Dedifferentiated amniotic fluid mesenchymal stem cell (primary cell): ENCODE measurements around the gene ABL1.

ENCODE experiments used
- DNase-seq: peaks from one replicate; pipeline ENCODE4 v3.0.0-alpha.2; 2016; ENCODE audit errors: extremely low spot score

Gene ABL1

DNA sequence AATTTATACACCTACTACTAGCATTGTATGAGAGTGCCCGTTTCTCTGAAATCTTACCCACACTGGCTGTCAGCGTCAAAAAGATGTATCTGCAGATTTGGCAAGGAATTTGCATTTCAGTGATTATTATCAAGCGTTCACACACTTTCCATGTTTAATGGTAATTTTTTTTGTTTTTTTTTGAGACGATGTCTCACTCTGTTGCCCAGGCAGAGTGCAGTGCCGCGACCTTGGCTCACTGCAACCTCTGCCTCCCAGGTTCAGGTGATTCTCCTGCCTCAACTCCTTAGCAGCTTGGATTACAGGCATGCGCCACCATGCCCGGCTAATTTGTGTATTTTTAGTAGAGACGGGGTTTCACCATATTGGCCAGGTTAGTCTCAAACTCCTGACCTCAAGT lies 14.3 kb downstream of the ABL1 start:
- no peak for DNase-seq

- no peak for DNase-seq
These were observed 17.7 kb downstream of the ABL1 start for GRCh38 chr9:130852801-130853200.

DNA sequence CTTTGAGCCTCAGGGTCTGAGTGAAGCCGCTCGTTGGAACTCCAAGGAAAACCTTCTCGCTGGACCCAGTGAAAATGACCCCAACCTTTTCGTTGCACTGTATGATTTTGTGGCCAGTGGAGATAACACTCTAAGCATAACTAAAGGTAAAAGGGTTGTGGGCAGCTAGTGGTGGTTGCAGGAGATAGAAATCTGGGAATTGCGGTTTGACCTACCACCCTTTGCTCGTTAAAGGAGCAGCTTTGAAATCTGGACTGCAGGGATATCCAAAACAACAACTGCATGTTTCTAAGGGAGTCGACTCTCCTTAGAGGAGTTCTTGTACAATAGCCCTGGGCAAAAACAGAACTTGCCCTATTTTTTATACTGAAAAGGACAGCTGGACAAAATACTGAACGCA lies 19.0 kb downstream of the ABL1 start:
- no peak for DNase-seq

DNA sequence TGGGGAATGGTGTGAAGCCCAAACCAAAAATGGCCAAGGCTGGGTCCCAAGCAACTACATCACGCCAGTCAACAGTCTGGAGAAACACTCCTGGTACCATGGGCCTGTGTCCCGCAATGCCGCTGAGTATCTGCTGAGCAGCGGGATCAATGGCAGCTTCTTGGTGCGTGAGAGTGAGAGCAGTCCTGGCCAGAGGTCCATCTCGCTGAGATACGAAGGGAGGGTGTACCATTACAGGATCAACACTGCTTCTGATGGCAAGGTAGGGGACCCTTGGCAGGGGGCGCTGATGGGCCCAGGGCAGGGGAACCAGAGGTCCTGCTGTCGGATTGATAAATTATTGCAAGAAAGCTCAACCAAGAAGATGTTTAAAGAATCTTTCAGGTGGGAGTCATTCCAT lies 19.8 kb downstream of the ABL1 start:
- DNase-seq = no peak

DNA sequence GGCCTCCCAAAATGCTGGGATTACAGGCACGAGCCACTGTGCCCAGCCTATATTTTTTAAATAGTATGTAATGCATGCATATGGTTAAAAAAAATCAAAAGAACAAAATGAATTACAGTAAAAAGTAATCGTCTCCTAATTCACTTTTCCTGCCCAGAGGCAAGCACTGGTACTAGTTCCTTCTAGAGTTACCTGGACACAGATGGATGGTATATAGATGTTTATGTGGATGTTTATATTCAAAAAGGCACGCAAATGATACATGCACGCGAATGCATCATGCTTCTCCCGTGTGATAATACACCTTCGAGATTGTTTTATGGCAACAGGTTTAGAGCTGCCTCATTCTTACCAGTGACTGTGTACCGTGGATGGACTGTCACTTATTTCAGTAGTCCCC lies 21.4 kb downstream of the ABL1 start:
- DNase-seq = no peak

DNA sequence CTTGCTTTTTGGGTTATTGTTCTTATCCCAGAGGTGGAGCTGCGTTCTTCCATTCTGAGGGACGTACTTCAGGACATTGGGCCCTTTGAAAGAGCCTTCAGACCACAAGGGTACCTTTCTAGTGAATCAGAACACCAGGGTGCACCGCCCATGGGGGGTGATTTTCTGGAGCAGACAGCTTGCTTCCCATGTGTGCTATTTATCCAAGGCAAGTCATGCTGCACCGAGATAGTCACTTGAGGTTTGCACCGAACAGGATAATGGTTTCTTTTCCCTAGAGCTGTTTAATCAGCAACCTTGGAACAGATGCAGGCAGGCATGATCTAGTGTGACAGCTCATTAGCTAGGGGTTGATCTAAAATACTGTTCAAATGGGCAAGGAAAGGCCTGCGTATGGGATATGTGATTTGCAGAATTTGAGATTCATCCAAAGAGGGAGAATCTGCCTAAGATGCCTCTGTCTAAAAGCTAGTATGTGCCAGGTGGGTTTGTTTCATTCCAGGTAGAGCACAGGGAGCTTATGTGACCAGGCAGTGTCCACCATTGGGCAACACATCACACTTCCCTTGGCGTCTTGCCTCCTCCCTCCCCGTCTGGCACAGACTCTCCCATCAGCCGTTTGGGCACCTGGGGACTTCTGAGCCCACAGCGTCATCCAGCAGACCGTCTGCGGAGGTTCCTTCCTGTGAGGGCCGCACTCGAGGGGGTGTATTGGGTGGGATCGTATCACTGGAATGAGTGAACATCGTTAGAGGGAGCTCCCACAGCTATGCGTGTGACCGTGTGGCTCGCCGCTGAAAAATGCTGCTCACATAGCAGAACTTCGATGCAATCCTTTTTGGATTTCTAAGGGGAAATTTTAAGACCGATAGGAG lies 23.0 kb downstream of the ABL1 start:
- peak; percentile 77 for DNase-seq

GRCh38 chr9:130858739-130859705 lies 24.0 kb downstream of the ABL1 start:
- no peak for DNase-seq

DNA sequence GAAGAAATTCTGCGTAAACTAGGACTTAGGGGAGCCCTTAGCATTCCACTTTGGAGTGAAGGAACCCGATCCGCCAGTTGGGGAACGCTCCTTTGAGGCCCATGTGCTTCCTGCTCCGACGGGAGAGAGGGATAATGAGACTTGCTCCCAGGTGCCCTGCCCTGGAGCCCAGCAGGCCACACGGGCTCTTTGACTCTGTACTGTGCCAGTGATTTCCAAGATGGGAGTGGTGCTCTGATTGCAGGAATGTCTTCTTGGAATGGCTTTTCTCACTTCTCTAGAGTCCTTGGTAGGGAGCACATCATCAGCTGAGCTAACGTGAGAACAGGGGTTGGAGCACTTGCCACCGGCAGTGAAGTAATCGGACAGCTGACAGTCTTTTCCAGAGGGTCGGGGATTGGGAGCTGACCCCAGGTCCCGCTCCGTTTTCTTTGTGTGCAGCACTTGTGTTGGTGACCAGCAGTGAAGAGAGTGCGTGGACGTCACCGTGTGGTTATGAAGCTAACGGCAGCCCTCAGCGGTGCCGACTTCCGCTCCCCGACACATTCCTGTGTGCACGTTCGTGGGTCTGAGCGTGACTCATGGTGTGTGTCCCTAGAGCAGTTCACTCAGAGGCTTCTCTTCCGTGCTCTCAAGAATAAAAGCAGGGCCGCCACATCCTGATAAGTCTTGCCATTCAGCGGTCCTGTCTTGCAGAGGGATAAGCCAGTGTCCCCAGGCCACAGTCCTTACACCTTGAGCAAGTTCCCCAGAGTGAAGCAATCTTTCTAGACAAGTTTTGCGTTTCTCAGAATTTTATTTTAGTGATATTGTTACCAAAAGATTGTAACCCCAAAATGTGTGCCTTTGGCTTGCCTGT lies 25.6 kb downstream of the ABL1 start:
- DNase-seq = peak; percentile 91

DNA sequence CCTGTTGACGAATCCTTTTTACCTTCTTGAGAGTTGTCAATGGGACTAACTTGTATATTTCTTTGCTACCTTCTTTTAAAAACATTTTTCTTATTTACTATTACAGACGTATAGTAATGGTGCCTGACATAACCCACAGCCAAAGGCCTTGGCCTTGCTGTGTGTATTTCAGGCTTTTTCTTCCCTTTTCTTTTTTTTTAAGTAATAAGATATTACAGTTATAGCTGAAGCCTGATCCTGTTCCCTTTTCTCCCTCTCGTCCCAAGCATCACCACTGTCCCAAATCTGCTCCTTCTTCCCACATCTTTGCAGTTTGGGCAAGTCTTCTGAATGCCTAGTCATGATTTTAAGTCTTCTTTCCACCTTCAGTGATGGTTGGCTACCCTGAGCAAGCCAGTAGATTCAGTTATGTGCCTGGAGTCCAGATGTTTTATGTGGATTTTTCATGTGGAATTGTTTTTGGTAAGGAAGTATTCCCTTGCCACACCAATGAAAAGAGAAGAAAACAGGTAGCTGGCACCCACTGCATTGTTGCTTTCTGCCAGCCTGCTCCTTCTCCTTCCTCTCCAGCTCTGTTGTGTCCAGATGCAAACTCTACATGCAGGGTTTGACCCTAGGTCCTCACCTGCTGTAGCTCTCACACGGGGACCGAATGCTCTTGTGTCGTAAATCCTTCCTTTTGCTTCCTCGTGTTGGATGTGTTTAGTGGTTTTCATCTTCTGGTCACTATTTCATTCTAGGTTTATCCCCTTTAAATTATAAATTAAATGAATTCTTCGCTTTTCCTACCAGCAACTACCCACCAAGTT lies 26.5 kb downstream of the ABL1 start:
- DNase-seq = no peak

DNA sequence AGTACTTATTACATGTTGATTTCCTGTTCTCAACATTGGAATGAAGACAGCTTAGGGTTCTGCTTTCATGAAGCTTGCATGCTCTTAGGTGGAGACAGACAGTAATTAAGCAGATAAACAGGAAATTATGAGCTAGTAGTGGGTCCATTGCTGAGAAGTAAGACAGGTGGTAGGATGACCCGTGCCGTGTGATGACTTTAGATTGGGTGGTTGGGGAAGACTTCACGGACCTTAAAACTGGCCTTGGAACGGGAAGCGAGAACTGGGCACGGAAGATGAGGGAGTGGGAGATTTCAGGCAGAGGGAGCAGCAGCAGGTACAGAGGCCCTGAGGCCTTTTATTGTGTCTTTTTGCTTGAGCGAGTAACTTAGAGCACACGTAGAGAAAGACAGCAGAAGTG lies 27.2 kb downstream of the ABL1 start:
- DNase-seq = no peak

DNA sequence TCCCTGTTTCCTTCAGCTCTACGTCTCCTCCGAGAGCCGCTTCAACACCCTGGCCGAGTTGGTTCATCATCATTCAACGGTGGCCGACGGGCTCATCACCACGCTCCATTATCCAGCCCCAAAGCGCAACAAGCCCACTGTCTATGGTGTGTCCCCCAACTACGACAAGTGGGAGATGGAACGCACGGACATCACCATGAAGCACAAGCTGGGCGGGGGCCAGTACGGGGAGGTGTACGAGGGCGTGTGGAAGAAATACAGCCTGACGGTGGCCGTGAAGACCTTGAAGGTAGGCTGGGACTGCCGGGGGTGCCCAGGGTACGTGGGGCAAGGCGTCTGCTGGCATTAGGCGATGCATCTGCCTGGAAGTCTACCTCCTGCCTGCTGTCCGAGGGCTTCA lies 27.7 kb downstream of the ABL1 start:
- DNase-seq = no peak

DNA sequence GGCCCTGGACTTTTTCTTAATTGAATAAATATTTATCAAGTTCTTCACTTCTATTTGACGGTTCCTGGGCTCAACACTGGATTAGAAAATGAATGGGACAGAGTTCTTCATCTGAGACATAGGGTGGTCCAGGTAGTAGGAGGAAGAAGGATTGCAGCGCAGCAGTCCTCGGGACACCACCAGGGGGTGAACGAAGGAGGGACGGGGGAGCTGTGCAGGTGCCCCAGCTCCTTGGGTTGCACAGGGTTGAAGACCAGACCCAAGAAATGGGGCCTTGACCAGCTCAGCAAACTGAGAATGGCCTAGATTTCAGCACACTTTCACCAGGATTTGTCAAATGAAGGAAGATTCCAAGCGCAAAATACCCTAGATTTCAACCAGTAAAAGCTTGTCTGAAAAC lies 29.5 kb downstream of the ABL1 start:
- no peak for DNase-seq

DNA sequence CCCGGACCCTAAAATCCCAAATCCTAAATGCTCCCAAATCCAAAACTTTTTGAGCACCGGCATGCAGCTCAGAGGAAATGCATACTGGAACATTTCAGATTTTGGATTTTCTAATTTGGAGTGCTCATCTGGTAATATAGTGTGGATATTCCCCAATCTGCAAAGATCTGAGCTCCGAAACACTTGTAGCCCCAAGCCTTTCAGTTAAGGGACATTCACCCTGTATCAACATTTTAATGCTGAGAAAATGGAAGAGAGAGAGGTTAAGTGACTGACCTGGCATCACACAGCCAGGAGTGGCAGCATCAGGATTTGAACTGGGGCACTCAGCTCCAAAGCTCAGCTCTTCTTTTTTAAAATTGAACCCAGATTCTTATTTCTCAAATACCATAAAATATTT lies 30.9 kb downstream of the ABL1 start:
- DNase-seq = no peak

DNA sequence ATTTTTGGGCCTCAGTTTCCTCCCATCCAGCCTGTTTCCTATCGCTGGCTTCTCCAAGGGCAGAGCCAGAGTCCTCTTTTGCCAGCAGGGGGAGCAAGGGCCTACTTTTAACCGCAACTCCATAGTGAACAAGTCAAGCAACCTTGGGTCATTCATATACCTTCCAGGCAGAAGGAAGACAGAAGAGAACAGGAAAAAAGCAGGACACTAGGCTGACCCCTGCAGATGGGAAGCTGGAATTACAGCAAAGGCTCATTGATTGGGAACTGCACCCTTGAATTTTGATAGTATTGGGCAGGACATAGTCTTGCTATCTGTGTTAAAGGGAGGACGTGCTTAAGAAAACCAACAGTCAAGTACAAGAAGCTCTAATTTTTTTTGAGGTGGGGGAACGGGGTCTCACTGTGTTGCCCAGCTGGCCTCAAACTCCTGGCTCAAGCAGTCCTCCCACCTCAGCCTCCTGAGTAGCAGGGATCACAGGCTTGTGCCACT lies 31.5 kb downstream of the ABL1 start:
- peak; percentile 85 for DNase-seq

DNA sequence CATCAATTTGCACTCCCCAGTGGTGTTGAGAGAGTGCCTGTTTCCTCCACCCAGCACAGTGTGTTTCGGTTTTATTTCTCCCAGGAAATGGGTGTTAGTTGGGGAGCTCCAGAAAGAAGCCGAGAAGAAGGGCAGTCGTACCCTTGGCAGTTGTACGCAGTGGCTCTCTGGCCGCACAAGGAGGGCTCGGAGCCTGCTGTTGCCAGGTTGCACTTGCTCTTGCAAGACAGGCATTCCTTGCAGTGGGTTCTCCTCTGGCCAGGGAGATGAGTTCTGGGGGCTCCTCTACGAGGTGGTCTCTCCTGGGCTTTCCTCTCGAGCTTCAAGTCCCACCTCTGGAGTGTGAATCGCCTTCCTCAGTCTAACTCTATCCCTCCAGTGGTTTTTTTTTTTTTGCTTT lies 32.5 kb downstream of the ABL1 start:
- no peak for DNase-seq

- no peak for DNase-seq
These were observed 33.2 kb downstream of the ABL1 start for GRCh38 chr9:130868230-130868629.

GRCh38 chr9:130869250-130869649 lies 34.2 kb downstream of the ABL1 start:
- no peak for DNase-seq

DNA sequence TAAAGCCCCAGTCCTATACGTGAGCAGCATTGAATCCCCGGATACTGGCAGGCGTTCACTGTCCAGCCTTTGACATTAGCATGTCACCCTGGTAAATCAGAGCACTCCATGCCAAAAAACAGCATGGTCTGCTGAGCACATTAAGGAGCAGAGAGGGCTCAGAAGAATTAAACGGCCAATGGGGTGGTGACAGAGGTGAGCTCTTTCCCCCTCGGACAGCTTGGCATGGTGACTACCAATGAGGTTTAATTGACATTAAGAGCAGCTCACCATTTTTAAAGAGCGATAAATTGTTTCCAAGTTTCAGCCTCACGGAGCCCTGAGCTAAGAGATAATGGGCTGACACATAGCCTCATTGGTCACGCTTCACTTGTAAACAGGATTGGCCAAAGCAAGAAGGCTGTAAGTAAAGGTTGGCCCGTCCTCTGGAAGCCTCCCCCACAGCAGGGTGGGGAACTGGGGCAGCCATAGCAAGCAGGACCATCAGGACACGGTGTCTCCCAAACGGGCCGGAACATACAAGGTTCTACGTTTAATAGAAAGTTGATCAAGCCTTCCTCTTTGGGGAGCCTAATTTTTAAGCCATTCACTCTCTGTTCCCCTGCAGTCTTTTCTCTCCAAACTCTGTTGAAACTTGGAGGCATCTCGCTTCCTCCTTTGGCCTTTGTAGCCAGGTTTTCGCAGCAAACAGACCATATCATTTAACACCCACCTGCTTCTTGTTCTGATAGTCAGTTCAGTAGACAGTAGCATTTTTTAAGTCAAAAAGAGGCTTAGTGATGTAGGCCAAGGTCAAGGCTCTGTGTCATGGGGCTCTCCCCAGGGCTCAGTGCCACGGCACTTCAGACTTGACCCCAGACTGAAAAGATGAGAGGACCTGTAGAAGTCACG lies 35.7 kb downstream of the ABL1 start:
- DNase-seq = no peak

GRCh38 chr9:130871395-130872062 lies 36.5 kb downstream of the ABL1 start:
- DNase-seq = no peak
